WI38 (cell line): ENCODE data around the gene PRTG.
"Not testable (repeated sequence)": the region's sequence is repeated elsewhere in the genome, so short reads cannot be mapped to it uniquely, and the experiment has no call there.

Experiments used
- H3K4me3 ChIP-seq: 2 replicates; pipeline ENCODE4 v1.5.1; 2011; ENCODE audit warnings: low read depth, mild to moderate bottlenecking, control low read depth, low read length
- CTCF ChIP-seq: IDR thresholded peaks from 2 replicates; pipeline ENCODE4 v1.5.1; 2012; ENCODE audit warnings: low read depth, mild to moderate bottlenecking, control low read depth, low read length

PRTG gene

DNA sequence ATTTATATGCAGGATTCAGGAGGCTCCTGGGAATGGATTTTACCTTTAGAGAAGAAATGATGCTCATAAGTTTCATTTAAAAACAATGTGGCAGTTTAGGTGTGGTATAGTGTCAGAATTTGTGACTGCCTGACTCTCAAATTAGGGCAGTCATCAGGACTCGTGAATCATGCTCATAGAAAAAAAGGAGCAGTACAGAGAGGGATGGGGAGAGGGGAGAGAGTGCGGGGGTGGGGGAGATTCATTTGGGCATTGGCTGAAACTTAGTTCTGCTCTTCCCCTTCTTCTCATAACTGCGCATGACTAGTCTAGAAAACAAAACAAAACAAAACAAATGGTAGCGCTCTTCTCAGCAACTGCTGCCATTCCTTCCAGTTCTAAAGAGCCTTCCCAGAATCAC, 44.3 kb downstream of the PRTG start:
- no peak overlapping the region for H3K4me3 ChIP-seq
- TF ChIP-seq CTCF, result no peak

DNA sequence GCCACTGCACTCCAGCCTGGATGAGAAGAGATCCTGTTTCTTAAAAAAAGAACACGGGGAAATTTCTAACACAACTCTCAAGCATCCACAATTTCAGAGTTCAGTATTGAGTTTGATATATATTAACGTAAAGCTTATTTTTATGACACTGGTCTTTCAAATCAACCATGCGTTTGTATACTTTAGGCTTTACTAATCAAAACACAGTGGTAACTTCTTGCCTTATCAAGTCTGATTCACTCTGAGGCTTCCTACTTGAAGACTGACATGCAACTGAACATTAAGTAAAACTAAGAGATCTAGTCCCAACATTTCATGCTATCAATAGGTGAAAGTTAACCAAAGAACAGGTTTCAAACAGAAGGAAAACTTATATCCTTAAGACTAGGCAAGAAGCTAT, 46.7 kb downstream of the PRTG start:
- no peak for TF ChIP-seq CTCF
- no peak overlapping the region for H3K4me3 ChIP-seq

DNA sequence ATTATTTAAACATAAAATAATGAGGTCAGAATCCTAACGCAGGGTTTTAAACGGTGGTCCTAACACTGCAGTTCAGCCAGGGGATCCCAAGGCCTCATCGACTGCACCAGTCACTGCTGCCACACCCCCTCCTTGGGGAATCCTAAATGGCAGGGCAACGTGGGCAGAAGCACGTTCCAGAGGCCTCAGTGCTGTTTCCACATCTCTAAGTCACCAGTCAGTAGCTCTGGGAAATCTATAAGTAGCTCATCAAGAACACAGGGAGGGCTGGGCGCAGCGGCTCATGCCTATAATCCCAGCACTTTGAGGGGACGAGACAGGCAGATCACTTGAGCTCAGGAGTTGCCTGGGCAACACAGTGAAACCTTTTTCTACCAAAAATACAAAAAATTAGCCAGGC, 47.5 kb downstream of the PRTG start:
- TF ChIP-seq CTCF, result no peak

DNA sequence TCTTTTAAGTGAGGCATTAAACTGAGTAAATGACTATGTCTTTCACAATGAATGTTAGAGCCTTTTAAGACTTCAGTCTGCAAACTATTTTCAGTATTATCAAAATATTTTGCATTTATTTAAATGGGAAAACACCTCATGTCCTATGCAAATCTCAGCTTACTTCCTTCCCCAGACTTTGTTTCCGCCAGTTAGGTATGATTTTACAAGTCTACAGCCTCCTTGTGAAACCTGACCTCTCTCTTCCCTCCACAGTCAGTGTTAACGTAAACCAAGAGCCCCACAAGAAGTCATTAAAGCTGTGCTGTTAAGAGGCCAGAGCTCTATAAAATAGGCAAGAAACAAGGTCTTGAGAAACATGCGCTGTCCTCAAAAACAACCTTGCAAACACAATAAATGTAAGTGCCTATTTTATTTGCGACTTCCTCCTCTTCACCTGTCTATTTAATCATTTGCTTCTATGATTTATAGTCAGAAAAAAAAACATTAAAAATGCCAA, 48.3 kb downstream of the PRTG start:
- no peak for TF ChIP-seq CTCF
- H3K4me3 ChIP-seq, result no peak overlapping the region

More for the DNA sequence above, 47.5 kb downstream of the PRTG start:
- no peak overlapping the region for H3K4me3 ChIP-seq

- H3K4me3 ChIP-seq, result not testable (repeated sequence)
Observed at GRCh38 chr15:55693116-55693515, 49.8 kb downstream of the PRTG start.

DNA sequence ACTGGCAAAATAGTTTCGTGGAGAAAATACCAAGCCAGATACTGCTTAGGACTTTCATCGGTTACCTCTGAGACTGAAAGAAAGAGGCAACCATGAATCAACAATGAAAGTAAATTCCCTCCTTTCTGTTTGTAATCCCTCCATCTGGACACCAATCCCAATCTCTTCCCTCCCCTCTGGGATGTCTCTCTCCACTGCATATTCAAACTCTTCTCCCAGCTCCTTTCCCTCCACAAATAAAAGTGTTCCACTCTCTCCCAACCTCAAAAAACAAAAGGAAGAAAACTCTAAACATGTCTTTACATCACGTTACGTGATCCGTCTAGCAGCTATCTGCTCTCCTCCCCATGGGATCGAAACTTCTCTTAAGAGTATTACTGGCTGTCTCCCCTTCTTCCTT, 55.2 kb downstream of the PRTG start:
- no peak for TF ChIP-seq CTCF
- no peak overlapping the region for H3K4me3 ChIP-seq

DNA sequence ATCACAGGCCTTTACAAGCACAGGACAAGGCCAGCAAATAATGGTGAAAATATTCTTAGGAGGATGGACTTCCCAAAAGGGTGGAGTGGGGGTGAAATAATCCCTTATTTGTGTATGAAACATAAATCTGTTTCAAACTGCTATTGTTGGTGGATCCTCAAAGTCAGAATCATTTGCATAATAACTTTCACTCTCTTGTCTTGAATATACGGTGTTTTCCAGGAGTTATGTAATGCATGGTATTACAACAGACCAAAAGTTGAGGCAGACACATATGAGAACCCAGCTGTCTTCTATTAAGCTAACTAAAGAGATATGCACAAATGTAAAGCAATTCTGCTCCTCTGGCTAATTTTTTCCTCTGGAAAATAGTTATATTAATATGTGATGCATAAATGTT, 57.7 kb downstream of the PRTG start:
- no peak for TF ChIP-seq CTCF
- no peak overlapping the region for H3K4me3 ChIP-seq

DNA sequence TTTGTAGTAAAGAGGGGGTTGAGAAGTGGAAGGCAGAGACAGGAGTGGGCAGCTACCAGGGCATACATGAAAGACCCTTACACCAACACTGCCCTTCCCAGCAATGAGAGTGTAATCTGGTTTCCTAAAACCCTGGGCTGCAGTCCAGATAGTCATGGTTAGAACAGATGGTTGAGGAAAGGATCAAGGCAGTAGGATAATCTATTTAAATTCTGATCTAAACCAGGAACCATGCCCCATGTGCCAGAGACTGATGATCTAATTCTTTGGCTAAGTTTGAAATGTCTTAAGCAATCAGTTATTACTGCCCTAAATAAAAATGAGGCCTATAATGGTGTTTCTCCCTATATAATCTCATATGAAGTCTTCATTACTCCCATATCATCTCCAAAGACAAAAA, 59.6 kb downstream of the PRTG start:
- TF ChIP-seq CTCF, result no peak
- no peak overlapping the region for H3K4me3 ChIP-seq
